HG02759 (cell line): ENCODE results near the gene CNTN4.
A peak's percentile ranks its signal among the peaks of the same experiment; 100 is the strongest.

Experiments
- ATAC-seq: cut with Tn5 transposase; IDR thresholded peaks from one replicate; pipeline ENCODE4 v1.9.1; 2021; ENCODE audit warnings: mild to moderate bottlenecking, moderate library complexity; ENCODE audit not compliant: unreplicated experiment

The CNTN4 gene

GRCh38 chr3:2148561-2149340, 50.1 kb downstream of the CNTN4 start:
- no peak for ATAC-seq

- no peak for ATAC-seq
Observed at GRCh38 chr3:2153053-2153452, 54.4 kb downstream of the CNTN4 start.

GRCh38 chr3:2153547-2153946, 54.9 kb downstream of the CNTN4 start:
- no peak for ATAC-seq

- ATAC-seq, result no peak
Observed at GRCh38 chr3:2154621-2155020, 56.0 kb downstream of the CNTN4 start.

- peak; percentile 79 for ATAC-seq
Observed at GRCh38 chr3:2156244-2156847, 57.7 kb downstream of the CNTN4 start.

GRCh38 chr3:2158828-2159227, 60.2 kb downstream of the CNTN4 start:
- no peak for ATAC-seq

- no peak for ATAC-seq
Observed at GRCh38 chr3:2166552-2166951, 67.9 kb downstream of the CNTN4 start.

- ATAC-seq, result no peak
Observed at GRCh38 chr3:2172561-2173171, 74.0 kb downstream of the CNTN4 start.

- ATAC-seq, result no peak
Observed at GRCh38 chr3:2180634-2181033, 82.0 kb downstream of the CNTN4 start.

- ATAC-seq, result no peak
Observed at GRCh38 chr3:2198776-2199279, 100.2 kb downstream of the CNTN4 start.

GRCh38 chr3:2204054-2204453, 105.4 kb downstream of the CNTN4 start:
- no peak for ATAC-seq

GRCh38 chr3:2205692-2206091, 107.0 kb downstream of the CNTN4 start:
- ATAC-seq, result no peak

GRCh38 chr3:2206536-2206935, 107.9 kb downstream of the CNTN4 start:
- ATAC-seq, result no peak

- no peak for ATAC-seq
Observed at GRCh38 chr3:2211568-2211967, 112.9 kb downstream of the CNTN4 start.

GRCh38 chr3:2212206-2212605, 113.5 kb downstream of the CNTN4 start:
- ATAC-seq, result no peak

GRCh38 chr3:2218375-2218774, 119.7 kb downstream of the CNTN4 start:
- ATAC-seq, result no peak

GRCh38 chr3:2218816-2219215, 120.2 kb downstream of the CNTN4 start:
- no peak for ATAC-seq

GRCh38 chr3:2236203-2236602, 137.5 kb downstream of the CNTN4 start:
- no peak for ATAC-seq

- no peak for ATAC-seq
Observed at GRCh38 chr3:2244137-2244536, 145.5 kb downstream of the CNTN4 start.

GRCh38 chr3:2246873-2247648, 148.4 kb downstream of the CNTN4 start:
- ATAC-seq, result no peak

GRCh38 chr3:2247831-2248230, 149.2 kb downstream of the CNTN4 start:
- no peak for ATAC-seq
